K562 treated with DMSO at 1 percent for 24 hours (cell line): ENCODE measurements around the gene SOX1. TPM values are rescaled to one million over a fixed set of nuclear protein-coding genes. Genes with fewer than 3 reads are reported as not detected.

Source experiments
- total RNA-seq: library from RNA; unstranded; fragments of 300-600 nt; gene quantifications from 2 replicates; pipeline ENCODE4 v1.2.3, GENCODE V29; 2022; ENCODE audit warnings: low read depth; ENCODE audit not compliant: insufficient read depth

Gene SOX1
- total RNA-seq, result not detected in 2 replicates

GRCh38 chr13:112067116-112067741 is at the start of gene SOX1:
Gene SOX1, plus strand, starts transcription at chr13:112067149. Its CDS starts 510 bp downstream, at chr13:112067659.

